HepG2 (cell line): ENCODE results near the gene COQ6. TPM values are rescaled to one million over a fixed set of nuclear protein-coding genes. Genes with fewer than 3 reads are reported as not detected.

Experiments used
- ATF7 ChIP-seq, 2 experiments: fragments of 450-650 bp in 1 of 2; sonication (generic) in 1 of 2; formaldehyde crosslinking in 1 of 2; IDR thresholded peaks; 2 replicates each; pipeline versions ENCODE4 v1.4.0 to v1.6.1; 2016 to 2020; ENCODE audit warnings: antibody characterized with exemption in 1 of 2, mild to moderate bottlenecking in 1 of 2, missing genetic modification reagents in 1 of 2
- BCL6 ChIP-seq: IDR thresholded peaks from 2 replicates; pipeline ENCODE4 v1.6.1; 2016; ENCODE audit warnings: missing genetic modification reagents, missing compliant biosample characterization
- FOXJ3 ChIP-seq: sonication (generic); formaldehyde crosslinking; IDR thresholded peaks from 2 replicates; pipeline ENCODE4 v1.4.0; 2020; ENCODE audit warnings: missing genetic modification reagents, mild to moderate bottlenecking, borderline replicate concordance
- GLMP ChIP-seq: sonication (generic); formaldehyde crosslinking; IDR thresholded peaks from 2 replicates; pipeline ENCODE4 v1.9.0; 2021; ENCODE audit warnings: missing genetic modification reagents, mild to moderate bottlenecking, borderline replicate concordance
- NPAS2 ChIP-seq: sonication (generic); formaldehyde crosslinking; IDR thresholded peaks from 2 replicates; pipeline ENCODE4 v1.8.0; 2022; ENCODE audit warnings: mild to moderate bottlenecking, missing genetic modification reagents, borderline replicate concordance
- PITX1 ChIP-seq: sonication (generic); formaldehyde crosslinking; IDR thresholded peaks from 2 replicates; pipeline ENCODE4 v1.5.1; 2020; ENCODE audit warnings: mild to moderate bottlenecking, missing genetic modification reagents
- WIZ ChIP-seq: sonication (generic); formaldehyde crosslinking; IDR thresholded peaks from 2 replicates; pipeline ENCODE4 v1.5.1; 2020; ENCODE audit warnings: mild to moderate bottlenecking, missing genetic modification reagents
- ZBTB33 ChIP-seq: sonication (generic); formaldehyde crosslinking; IDR thresholded peaks from 2 replicates; pipeline ENCODE4 v1.4.0; 2020; ENCODE audit warnings: missing genetic modification reagents
- ZKSCAN1 ChIP-seq: fragments of 150-350 bp; IDR thresholded peaks from 2 replicates; pipeline ENCODE4 v1.6.1; 2014; ENCODE audit warnings: low read length
- ZNF225 ChIP-seq: sonication (generic); formaldehyde crosslinking; IDR thresholded peaks from 2 replicates; pipeline ENCODE4 v1.4.0; 2020; ENCODE audit warnings: mild to moderate bottlenecking, missing genetic modification reagents
- ZNF468 ChIP-seq: sonication (generic); formaldehyde crosslinking; IDR thresholded peaks from 2 replicates; pipeline ENCODE4 v1.8.0; 2022; ENCODE audit warnings: mild to moderate bottlenecking, moderate library complexity, missing genetic modification reagents
- ZNF607 ChIP-seq: sonication (generic); formaldehyde crosslinking; IDR thresholded peaks from 2 replicates; pipeline ENCODE4 v1.5.1; 2020; ENCODE audit warnings: missing genetic modification reagents, mild to moderate bottlenecking, borderline replicate concordance
- ZNF770 ChIP-seq: sonication (generic); formaldehyde crosslinking; IDR thresholded peaks from 2 replicates; pipeline ENCODE4 v1.5.0; 2020; ENCODE audit warnings: mild to moderate bottlenecking, missing genetic modification reagents
- polyA plus RNA-seq, 8 experiments: library from polyadenylated mRNA; depleted of rRNA in 3 of 8; stranded (reverse) in 7 of 8; unstranded in 1 of 8; fragments of >200 nt; fragmentation: Illumina TruSeq in 4 of 8; extraction: Trizol in 4 of 8; gene quantifications; 2 replicates each; pipeline versions ENCODE4 v1.2.1 to v1.2.3, GENCODE V29; 2011 to 2016; ENCODE audit warnings: low read depth in 4 of 8, missing spikeins in 1 of 8, mixed read lengths in 1 of 8; ENCODE audit not compliant: insufficient read depth in 1 of 8
- total RNA-seq, 5 experiments: library from RNA; depleted of rRNA; stranded (reverse); fragments of >200 nt; fragmentation: Illumina TruSeq; extraction: Trizol; gene quantifications; 2 replicates each; pipeline ENCODE4 v1.2.3, GENCODE V29; 2016; ENCODE audit warnings: low read depth in 1 of 5
- TF ChIP-seq, protein P1 (sequence below): sonication (generic); formaldehyde crosslinking; IDR thresholded peaks from 2 replicates; pipeline ENCODE4 v1.5.0; 2020; ENCODE audit warnings: missing genetic modification reagents
- TF ChIP-seq, protein P2 (sequence below), 2 experiments: sonication (generic) in 1 of 2; formaldehyde crosslinking in 1 of 2; IDR thresholded peaks; 2 replicates each; pipeline versions ENCODE4 v1.5.1 to v1.6.1; 2011 to 2020; ENCODE audit warnings: borderline replicate concordance in 1 of 2, low read depth in 1 of 2, low read length in 1 of 2, mild to moderate bottlenecking in 1 of 2, missing genetic modification reagents in 1 of 2, moderate library complexity in 1 of 2
- TF ChIP-seq, protein P3 (sequence below): sonication (generic); formaldehyde crosslinking; conservative IDR thresholded peaks from 2 replicates; pipeline ENCODE4 v1.4.0; 2020; ENCODE audit warnings: missing genetic modification reagents

Gene COQ6
- total and polyA plus RNA-seq, 2 of the 13 experiments (the other 11 are each of a cell fraction or from before 2014, with no cell fraction given) = 18.9 to 34.7 TPM

GRCh38 chr14:73949752-73950734, at the start of gene COQ6, which contains the start of gene FAM161B (continued):
- no peak for TF ChIP-seq GLMP (CRISPR knock-in tag)
- TF ChIP-seq, protein P1, sequence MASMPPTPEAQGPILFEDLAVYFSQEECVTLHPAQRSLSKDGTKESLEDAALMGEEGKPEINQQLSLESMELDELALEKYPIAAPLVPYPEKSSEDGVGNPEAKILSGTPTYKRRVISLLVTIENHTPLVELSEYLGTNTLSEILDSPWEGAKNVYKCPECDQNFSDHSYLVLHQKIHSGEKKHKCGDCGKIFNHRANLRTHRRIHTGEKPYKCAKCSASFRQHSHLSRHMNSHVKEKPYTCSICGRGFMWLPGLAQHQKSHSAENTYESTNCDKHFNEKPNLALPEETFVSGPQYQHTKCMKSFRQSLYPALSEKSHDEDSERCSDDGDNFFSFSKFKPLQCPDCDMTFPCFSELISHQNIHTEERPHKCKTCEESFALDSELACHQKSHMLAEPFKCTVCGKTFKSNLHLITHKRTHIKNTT = no peak
- no peak for TF ChIP-seq FOXJ3
- no peak for TF ChIP-seq ATF7 (IDR thresholded peaks at IDR 0.05)
- 0 out of 2 replicates have a peak, but pooled peaks have one; percentile 22 for TF ChIP-seq ATF7 (CRISPR knock-in tag; IDR thresholded peaks at IDR 0.05)
- peak; percentile 76; the same call in 1 of the 2 replicates for TF ChIP-seq ZNF607 (CRISPR knock-in tag)
- TF ChIP-seq ZBTB33 (CRISPR knock-in tag) = no peak
- peak; percentile 86 for TF ChIP-seq ZNF225 (CRISPR knock-in tag)
- peak; percentile 42; the same call in 1 of the 2 replicates for TF ChIP-seq BCL6
- no peak for TF ChIP-seq NPAS2
- no peak; the same call in 1 of the 2 replicates for TF ChIP-seq ZNF770
- TF ChIP-seq ZNF468 (CRISPR knock-in tag) = no peak
- TF ChIP-seq WIZ (CRISPR knock-in tag) = 0 out of 2 replicates have a peak, but pooled peaks have one; percentile 47
- 0 out of 2 replicates have a peak, but pooled peaks have one; percentile 2 for TF ChIP-seq ZKSCAN1
- TF ChIP-seq, protein P2, sequence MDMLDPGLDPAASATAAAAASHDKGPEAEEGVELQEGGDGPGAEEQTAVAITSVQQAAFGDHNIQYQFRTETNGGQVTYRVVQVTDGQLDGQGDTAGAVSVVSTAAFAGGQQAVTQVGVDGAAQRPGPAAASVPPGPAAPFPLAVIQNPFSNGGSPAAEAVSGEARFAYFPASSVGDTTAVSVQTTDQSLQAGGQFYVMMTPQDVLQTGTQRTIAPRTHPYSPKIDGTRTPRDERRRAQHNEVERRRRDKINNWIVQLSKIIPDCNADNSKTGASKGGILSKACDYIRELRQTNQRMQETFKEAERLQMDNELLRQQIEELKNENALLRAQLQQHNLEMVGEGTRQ (IDR thresholded peaks at IDR 0.05; ENCODE audit: low read depth, low read length) = no peak
- TF ChIP-seq, protein P2 (CRISPR knock-in tag; IDR thresholded peaks at IDR 0.05; ENCODE audit: borderline replicate concordance) = no peak
- TF ChIP-seq, protein P3, sequence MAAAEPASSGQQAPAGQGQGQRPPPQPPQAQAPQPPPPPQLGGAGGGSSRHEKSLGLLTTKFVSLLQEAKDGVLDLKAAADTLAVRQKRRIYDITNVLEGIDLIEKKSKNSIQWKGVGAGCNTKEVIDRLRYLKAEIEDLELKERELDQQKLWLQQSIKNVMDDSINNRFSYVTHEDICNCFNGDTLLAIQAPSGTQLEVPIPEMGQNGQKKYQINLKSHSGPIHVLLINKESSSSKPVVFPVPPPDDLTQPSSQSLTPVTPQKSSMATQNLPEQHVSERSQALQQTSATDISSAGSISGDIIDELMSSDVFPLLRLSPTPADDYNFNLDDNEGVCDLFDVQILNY = 0 out of 2 replicates have a peak, but pooled peaks have one; percentile 52
- peak; percentile 32; the same call in 1 of the 2 replicates for TF ChIP-seq PITX1 (CRISPR knock-in tag)
